GM19438 (cell line): ENCODE results near the gene YTHDC1.
A peak's percentile ranks its signal among the peaks of the same experiment; 100 is the strongest.

Experiments
- ATAC-seq: cut with Tn5 transposase; IDR thresholded peaks from one replicate; pipeline ENCODE4 v1.9.1; 2021; ENCODE audit warnings: low read depth; ENCODE audit not compliant: unreplicated experiment

YTHDC1 gene

GRCh38 chr4:68360231-68360968 is 10.5 kb upstream of the YTHDC1 start:
- ATAC-seq, result no peak

GRCh38 chr4:68359508-68359907 is 9.6 kb upstream of the YTHDC1 start:
- ATAC-seq, result peak; percentile 80

GRCh38 chr4:68358988-68359387 is 9.1 kb upstream of the YTHDC1 start:
- ATAC-seq, result no peak

GRCh38 chr4:68352791-68353190 is 2.9 kb upstream of the YTHDC1 start:
- no peak for ATAC-seq

- ATAC-seq, result peak; percentile 4
Observed at GRCh38 chr4:68349279-68349648, 626 bp downstream of the YTHDC1 start.

- ATAC-seq, result no peak
Observed at GRCh38 chr4:68348577-68348976, 1.3 kb downstream of the YTHDC1 start.

- no peak for ATAC-seq
Observed at GRCh38 chr4:68347845-68348244, 2.0 kb downstream of the YTHDC1 start.

- no peak for ATAC-seq
Observed at GRCh38 chr4:68346461-68346860, 3.4 kb downstream of the YTHDC1 start.

GRCh38 chr4:68344785-68345184 is 5.1 kb downstream of the YTHDC1 start:
- no peak for ATAC-seq

- ATAC-seq, result no peak
Observed at GRCh38 chr4:68344049-68344448, 5.8 kb downstream of the YTHDC1 start.

GRCh38 chr4:68342134-68342533 is 7.8 kb downstream of the YTHDC1 start:
- ATAC-seq, result no peak

- no peak for ATAC-seq
Observed at GRCh38 chr4:68338625-68339024, 11.3 kb downstream of the YTHDC1 start.

- no peak for ATAC-seq
Observed at GRCh38 chr4:68337522-68337921, 12.4 kb downstream of the YTHDC1 start.

GRCh38 chr4:68337004-68337403 is 12.9 kb downstream of the YTHDC1 start:
- ATAC-seq, result no peak

- ATAC-seq, result no peak
Observed at GRCh38 chr4:68336530-68336929, 13.4 kb downstream of the YTHDC1 start.

- no peak for ATAC-seq
Observed at GRCh38 chr4:68326141-68326540, 23.7 kb downstream of the YTHDC1 start.

- no peak for ATAC-seq
Observed at GRCh38 chr4:68324519-68325262, 25.2 kb downstream of the YTHDC1 start.

- no peak for ATAC-seq
Observed at GRCh38 chr4:68319040-68319439, 30.9 kb downstream of the YTHDC1 start.

- ATAC-seq, result no peak
Observed at GRCh38 chr4:68316193-68316969, 33.5 kb downstream of the YTHDC1 start.

- no peak for ATAC-seq
Observed at GRCh38 chr4:68310651-68311247, 39.1 kb downstream of the YTHDC1 start.

- ATAC-seq, result no peak
Observed at GRCh38 chr4:68304731-68305130, 45.2 kb downstream of the YTHDC1 start.
